ENCODE data around the gene PGM2.

The PGM2 gene

GRCh38 chr4:37908488-37909331, 82.2 kb downstream of the PGM2 start:
- no peak for DNase-seq (ENCODE audit: insufficient read length)
- no peak for TF ChIP-seq POLR2A (IDR thresholded peaks at IDR 0.05; ENCODE audit: low read depth, low read length)
- TF ChIP-seq TAF1 (IDR thresholded peaks at IDR 0.05; ENCODE audit: borderline replicate concordance, low read depth, low read length): no peak
- TF ChIP-seq POLR2AphosphoS5 (IDR thresholded peaks at IDR 0.05; ENCODE audit: low read depth, low read length): no peak
- no peak for FAIRE-seq

GRCh38 chr4:37909332-37910090, 83.0 kb downstream of the PGM2 start:
- TF ChIP-seq POLR2A (IDR thresholded peaks at IDR 0.05; ENCODE audit: low read depth, low read length): no peak
- TF ChIP-seq TAF1 (IDR thresholded peaks at IDR 0.05; ENCODE audit: borderline replicate concordance, low read depth, low read length): no peak
- TF ChIP-seq POLR2AphosphoS5 (IDR thresholded peaks at IDR 0.05; ENCODE audit: low read depth, low read length): no peak
- FAIRE-seq (peak; percentile 17), DNase-seq (ENCODE audit: insufficient read length) (no peak)

- no peak for TF ChIP-seq POLR2AphosphoS5 (IDR thresholded peaks at IDR 0.05; ENCODE audit: low read depth, low read length)
- no peak for TF ChIP-seq TAF1 (IDR thresholded peaks at IDR 0.05; ENCODE audit: borderline replicate concordance, low read depth, low read length)
- no peak for TF ChIP-seq POLR2A (IDR thresholded peaks at IDR 0.05; ENCODE audit: low read depth, low read length)
- no peak for DNase-seq (ENCODE audit: insufficient read length)
- FAIRE-seq: no peak
Observed at GRCh38 chr4:37910091-37910486, 83.6 kb downstream of the PGM2 start.
